GM19324 (cell line): ENCODE results near the gene ROM1.
"Not testable (repeated sequence)": the region's sequence is repeated elsewhere in the genome, so short reads cannot be mapped to it uniquely, and the experiment has no call there.

Source experiments
- ATAC-seq: cut with Tn5 transposase; IDR thresholded peaks from one replicate; pipeline ENCODE4 v1.9.1; 2021; ENCODE audit warnings: mild to moderate bottlenecking, moderate library complexity; ENCODE audit not compliant: unreplicated experiment, low FRiP score

The ROM1 gene

GRCh38 chr11:62605902-62606301 lies 7.2 kb upstream of the ROM1 start:
- no peak for ATAC-seq

- no peak for ATAC-seq
Observed at GRCh38 chr11:62607714-62608113, 5.3 kb upstream of the ROM1 start.

- ATAC-seq = no peak
Observed at GRCh38 chr11:62608776-62609175, 4.3 kb upstream of the ROM1 start.

- no peak for ATAC-seq
Observed at GRCh38 chr11:62610403-62610802, 2.7 kb upstream of the ROM1 start.

- no peak for ATAC-seq
Observed at GRCh38 chr11:62610814-62611704, 2.0 kb upstream of the ROM1 start.

GRCh38 chr11:62611705-62612365 lies 1.2 kb upstream of the ROM1 start:
- peak; percentile 18 for ATAC-seq

GRCh38 chr11:62613291-62613778 lies 278 bp downstream of the ROM1 start:
- no peak for ATAC-seq

GRCh38 chr11:62614275-62614674 lies 1.2 kb downstream of the ROM1 start:
- ATAC-seq = no peak

- no peak for ATAC-seq
Observed at GRCh38 chr11:62615521-62615920, 2.5 kb downstream of the ROM1 start.

- not testable (repeated sequence) for ATAC-seq
Observed at GRCh38 chr11:62616957-62617356, 3.9 kb downstream of the ROM1 start.

GRCh38 chr11:62621027-62621566 lies 8.0 kb downstream of the ROM1 start:
- no peak for ATAC-seq

GRCh38 chr11:62621567-62622470 lies 8.8 kb downstream of the ROM1 start, which contains the start of gene B3GAT3:
Gene B3GAT3, minus strand, starts transcription at chr11:62621986. Its CDS starts 39 bp downstream, at chr11:62621947.
- ATAC-seq = peak; percentile 95

- no peak for ATAC-seq
Observed at GRCh38 chr11:62622476-62623089, 9.5 kb downstream of the ROM1 start.

- no peak for ATAC-seq
Observed at GRCh38 chr11:62627713-62628112, 14.7 kb downstream of the ROM1 start.

- ATAC-seq = no peak
Observed at GRCh38 chr11:62632492-62632891, 19.4 kb downstream of the ROM1 start.

- no peak for ATAC-seq
Observed at GRCh38 chr11:62644220-62644619, 31.2 kb downstream of the ROM1 start.

GRCh38 chr11:62645671-62645945 lies 32.6 kb downstream of the ROM1 start:
- no peak for ATAC-seq

GRCh38 chr11:62645946-62646824 lies 33.1 kb downstream of the ROM1 start, which contains the start of gene GANAB:
Gene GANAB, minus strand, starts transcription at chr11:62646613. Its CDS starts 14 bp downstream, at chr11:62646599.
- ATAC-seq = peak; percentile 95
